Neural cell (in vitro differentiated cells): ENCODE data around the gene ARHGAP9. TPM values are rescaled to one million over a fixed set of nuclear protein-coding genes. Genes with fewer than 3 reads are reported as not detected.

ENCODE experiments used
- H2AFZ ChIP-seq: fragments of 200-600, 300-800 bp; sonication (generic), shearing (Covaris generic); 2 replicates; pipeline ENCODE4 v1.6.0; 2014; ENCODE audit warnings: low read depth, mild to moderate bottlenecking, antibody characterized with exemption, low read length, moderate library complexity
- H3F3A ChIP-seq: fragments of 200-600 bp; shearing (Covaris generic); 2 replicates; pipeline ENCODE4 v1.6.1; 2016; ENCODE audit warnings: mild to moderate bottlenecking, moderate library complexity, mixed read lengths, antibody characterized with exemption, low read length; ENCODE audit not compliant: insufficient read depth, poor library complexity, severe bottlenecking
- H3K27ac ChIP-seq: fragments of 200-600, 300-800 bp; sonication (generic), shearing (Covaris generic); 2 replicates; pipeline ENCODE4 v1.5.1; 2014; ENCODE audit warnings: mild to moderate bottlenecking, low read length, moderate library complexity
- H3K27me3 ChIP-seq: fragments of 300-800, 200-600 bp; sonication (generic), shearing (Covaris generic); 2 replicates; pipeline ENCODE4 v1.6.0; 2014; ENCODE audit warnings: mild to moderate bottlenecking, low read depth, low read length, moderate library complexity; ENCODE audit not compliant: insufficient read depth
- H3K36me3 ChIP-seq: fragments of 300-800, 200-600 bp; sonication (generic), shearing (Covaris generic); 2 replicates; pipeline ENCODE4 v1.5.1; 2014; ENCODE audit warnings: mild to moderate bottlenecking, antibody characterized with exemption, low read length, moderate library complexity; ENCODE audit not compliant: insufficient read depth
- H3K4me2 ChIP-seq: fragments of 300-800, 200-600 bp; sonication (generic), shearing (Covaris generic); 2 replicates; pipeline ENCODE4 v1.6.0; 2014; ENCODE audit warnings: mild to moderate bottlenecking, low read length
- H3K4me3 ChIP-seq: fragments of 300-800, 200-600 bp; sonication (generic), shearing (Covaris generic); 2 replicates; pipeline ENCODE4 v1.5.1; 2014; ENCODE audit warnings: mild to moderate bottlenecking, low read length, moderate library complexity
- H3K79me2 ChIP-seq: fragments of 200-600 bp; shearing (Covaris generic); replicated peaks from 2 replicates; pipeline ENCODE4 v1.6.0; 2014; ENCODE audit warnings: mild to moderate bottlenecking, low read length, moderate library complexity; ENCODE audit not compliant: insufficient read depth
- H3K9ac ChIP-seq: fragments of 300-800, 200-600 bp; sonication (generic), shearing (Covaris generic); 2 replicates; pipeline ENCODE4 v1.6.1; 2016; ENCODE audit warnings: mild to moderate bottlenecking, low read length, mixed read lengths
- H3K9me2 ChIP-seq: fragments of 200-600 bp; shearing (Covaris generic); 2 replicates; pipeline ENCODE4 v1.6.1; 2016; ENCODE audit warnings: mild to moderate bottlenecking, low read length, mixed read lengths; ENCODE audit not compliant: insufficient read depth
- H3K9me3 ChIP-seq: fragments of 200-600, 300-800 bp; sonication (generic), shearing (Covaris generic); 2 replicates; pipeline ENCODE4 v1.6.1; 2016; ENCODE audit warnings: mild to moderate bottlenecking, mixed run types, low read length, moderate library complexity, mixed read lengths
- H4K20me1 ChIP-seq: fragments of 200-600 bp; shearing (Covaris generic); 2 replicates; pipeline ENCODE4 v1.6.1; 2016; ENCODE audit warnings: mild to moderate bottlenecking, mixed run types; ENCODE audit not compliant: insufficient read depth
- EP300 ChIP-seq: fragments of 450-650 bp; conservative IDR thresholded peaks from 2 replicates; pipeline ENCODE4 v1.6.1; 2014; ENCODE audit warnings: antibody characterized with exemption, mild to moderate bottlenecking, moderate library complexity; ENCODE audit not compliant: poor library complexity, severe bottlenecking
- EZH2 ChIP-seq: fragments of 200-600, 300-800 bp; shearing (Covaris generic), sonication (generic); IDR thresholded peaks from 2 replicates; pipeline ENCODE4 v1.6.1; 2014; ENCODE audit warnings: antibody characterized with exemption, low read length, borderline replicate concordance, mild to moderate bottlenecking; ENCODE audit not compliant: insufficient read depth, poor library complexity, severe bottlenecking
- MXI1 ChIP-seq: fragments of 450-650 bp; conservative IDR thresholded peaks from 2 replicates; pipeline ENCODE4 v1.6.1; 2014; ENCODE audit warnings: antibody characterized with exemption, mild to moderate bottlenecking; ENCODE audit not compliant: poor library complexity, severe bottlenecking
- POLR2AphosphoS5 ChIP-seq: IDR thresholded peaks from 2 replicates; pipeline ENCODE4 v1.6.1; 2012
- RAD21 ChIP-seq: fragments of 450-650 bp; conservative IDR thresholded peaks from 2 replicates; pipeline ENCODE4 v1.6.1; 2014; ENCODE audit warnings: antibody characterized with exemption, mild to moderate bottlenecking, moderate library complexity
- SMC3 ChIP-seq: fragments of 450-650 bp; conservative IDR thresholded peaks from 2 replicates; pipeline ENCODE4 v1.6.1; 2014; ENCODE audit warnings: antibody characterized with exemption, mild to moderate bottlenecking, moderate library complexity; ENCODE audit not compliant: poor library complexity
- TAF1 ChIP-seq: IDR thresholded peaks from 2 replicates; pipeline ENCODE4 v1.6.1; 2012; ENCODE audit warnings: low read depth
- polyA plus RNA-seq: library from polyadenylated mRNA; depleted of rRNA; stranded (reverse); fragments of >200 nt; gene quantifications from 2 replicates; pipeline ENCODE4 v1.2.3, GENCODE V29; 2014
- TF ChIP-seq, protein P1 (sequence below): IDR thresholded peaks from 2 replicates; pipeline ENCODE4 v1.6.1; 2012; ENCODE audit warnings: borderline replicate concordance
- TF ChIP-seq, protein P2 (sequence below): fragments of 450-650 bp; IDR thresholded peaks from 2 replicates; pipeline ENCODE4 v1.5.1; 2014; ENCODE audit warnings: antibody characterized with exemption, mild to moderate bottlenecking, moderate library complexity; ENCODE audit not compliant: poor library complexity, severe bottlenecking

The ARHGAP9 gene
- polyA plus RNA-seq, 1 donor from 2014 or later, result not detected

DNA sequence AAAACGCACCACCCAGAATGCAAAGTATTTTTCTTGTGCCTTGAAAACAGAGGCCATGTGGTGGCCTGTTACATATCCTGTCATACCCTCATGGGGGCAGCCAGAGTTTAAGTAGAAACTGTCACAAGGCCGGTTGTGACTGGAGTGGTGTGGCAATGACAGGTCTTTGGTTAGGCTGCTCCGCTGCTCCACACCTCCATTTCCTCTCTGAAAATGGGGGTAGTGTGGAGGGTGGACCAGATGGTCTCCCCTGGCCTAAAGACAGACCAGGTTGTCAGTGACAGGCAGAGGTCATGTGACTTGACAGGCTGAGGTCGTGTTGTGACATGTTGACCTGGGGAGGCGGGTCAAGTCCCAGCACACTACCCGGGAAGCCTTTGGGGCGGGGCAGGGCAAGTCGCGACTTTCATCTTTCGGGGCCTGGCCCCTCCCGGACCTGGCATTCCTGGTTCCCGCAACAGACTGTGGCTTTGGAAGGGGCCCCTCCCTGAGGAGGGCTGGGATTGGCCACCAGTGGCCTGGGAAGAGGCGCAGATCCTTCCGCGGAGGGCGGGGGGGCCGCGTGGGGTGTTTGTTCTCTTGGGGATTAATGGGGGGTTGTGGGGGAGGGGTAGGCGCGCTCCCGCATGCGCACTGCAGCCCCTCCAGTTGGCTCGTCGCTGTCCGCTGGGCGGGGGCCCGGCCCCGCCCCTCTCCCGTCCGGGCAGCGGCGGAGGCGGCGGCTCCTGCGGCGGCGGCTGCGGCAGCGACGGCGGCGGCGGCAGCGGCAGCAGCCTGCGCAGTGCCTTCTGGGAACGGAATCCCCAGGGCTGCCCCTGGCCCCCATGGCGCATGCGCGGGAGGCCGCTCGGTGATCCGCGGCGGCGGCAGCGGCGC lies 42.6 kb upstream of the ARHGAP9 start, which contains the start of gene MBD6:
MBD6 (plus strand) TSS at position 814 of the 876 bp plus-strand sequence. CDS start 1,480 bp downstream, outside the sequence.
- Histone ChIP-seq H2AFZ (peak within 1 kb of the TSS; percentile 65), H3K27ac (peak within 1 kb of the TSS; percentile 93)

DNA sequence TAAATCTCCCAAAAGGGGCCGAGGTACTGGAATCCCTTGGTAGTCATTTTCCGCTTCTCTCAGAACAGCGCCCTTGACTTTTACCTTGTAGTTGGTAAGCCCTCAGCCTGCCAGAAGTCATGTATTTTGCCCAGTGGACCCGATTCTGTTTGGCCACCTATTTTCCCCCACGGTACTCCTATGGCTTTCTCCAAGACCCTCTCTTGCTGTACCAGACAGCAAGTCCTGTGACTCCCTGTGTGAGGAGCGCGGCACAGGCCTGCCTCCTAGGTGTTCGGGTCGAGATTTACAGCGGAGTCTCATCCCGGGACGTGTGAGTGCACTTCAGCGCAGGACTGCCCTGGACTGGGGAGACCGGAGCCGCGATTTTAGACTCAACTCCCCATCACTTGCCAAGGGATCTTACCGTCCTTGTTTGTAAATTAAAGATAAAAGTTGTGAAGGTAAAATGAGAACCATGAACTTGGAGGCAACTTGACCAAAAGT lies 41.9 kb upstream of the ARHGAP9 start:
- Histone ChIP-seq H4K20me1 (no peaks in the 10 kb centered on the region), H3K79me2 (peaks cover 28% of the 10 kb centered on the region), H3K27me3 (no peaks in the 10 kb centered on the region), H3F3A (peaks cover 4% of the 10 kb centered on the region), H3K4me3 (peak overlapping the region; percentile 86), H2AFZ (no peak overlapping the region), H3K4me2 (peak overlapping the region; percentile 62), H3K27ac (peak overlapping the region; percentile 93), H3K9ac (peak overlapping the region; percentile 84), H3K9me3 (no peaks in the 10 kb centered on the region), H3K36me3 (no peaks in the 10 kb centered on the region), H3K9me2 (no peaks in the 10 kb centered on the region)
- TF ChIP-seq EZH2, result no peak
- TF ChIP-seq, protein P1, sequence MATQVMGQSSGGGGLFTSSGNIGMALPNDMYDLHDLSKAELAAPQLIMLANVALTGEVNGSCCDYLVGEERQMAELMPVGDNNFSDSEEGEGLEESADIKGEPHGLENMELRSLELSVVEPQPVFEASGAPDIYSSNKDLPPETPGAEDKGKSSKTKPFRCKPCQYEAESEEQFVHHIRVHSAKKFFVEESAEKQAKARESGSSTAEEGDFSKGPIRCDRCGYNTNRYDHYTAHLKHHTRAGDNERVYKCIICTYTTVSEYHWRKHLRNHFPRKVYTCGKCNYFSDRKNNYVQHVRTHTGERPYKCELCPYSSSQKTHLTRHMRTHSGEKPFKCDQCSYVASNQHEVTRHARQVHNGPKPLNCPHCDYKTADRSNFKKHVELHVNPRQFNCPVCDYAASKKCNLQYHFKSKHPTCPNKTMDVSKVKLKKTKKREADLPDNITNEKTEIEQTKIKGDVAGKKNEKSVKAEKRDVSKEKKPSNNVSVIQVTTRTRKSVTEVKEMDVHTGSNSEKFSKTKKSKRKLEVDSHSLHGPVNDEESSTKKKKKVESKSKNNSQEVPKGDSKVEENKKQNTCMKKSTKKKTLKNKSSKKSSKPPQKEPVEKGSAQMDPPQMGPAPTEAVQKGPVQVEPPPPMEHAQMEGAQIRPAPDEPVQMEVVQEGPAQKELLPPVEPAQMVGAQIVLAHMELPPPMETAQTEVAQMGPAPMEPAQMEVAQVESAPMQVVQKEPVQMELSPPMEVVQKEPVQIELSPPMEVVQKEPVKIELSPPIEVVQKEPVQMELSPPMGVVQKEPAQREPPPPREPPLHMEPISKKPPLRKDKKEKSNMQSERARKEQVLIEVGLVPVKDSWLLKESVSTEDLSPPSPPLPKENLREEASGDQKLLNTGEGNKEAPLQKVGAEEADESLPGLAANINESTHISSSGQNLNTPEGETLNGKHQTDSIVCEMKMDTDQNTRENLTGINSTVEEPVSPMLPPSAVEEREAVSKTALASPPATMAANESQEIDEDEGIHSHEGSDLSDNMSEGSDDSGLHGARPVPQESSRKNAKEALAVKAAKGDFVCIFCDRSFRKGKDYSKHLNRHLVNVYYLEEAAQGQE, result peak; percentile 6

More for the DNA sequence above, 42.6 kb upstream of the ARHGAP9 start, which contains the start of gene MBD6:
- Histone ChIP-seq H3K4me2 (peak within 1 kb of the TSS; percentile 94), H3K9ac (peak within 1 kb of the TSS; percentile 84), H3K27me3 (no peaks in the 10 kb centered on the region), H3K36me3 (no peaks in the 10 kb centered on the region), H3K79me2 (peaks cover 35% of the 10 kb centered on the region), H3K9me3 (no peaks in the 10 kb centered on the region), H3F3A (peaks cover 4% of the 10 kb centered on the region), H3K9me2 (no peaks in the 10 kb centered on the region), H3K4me3 (peak within 1 kb of the TSS; percentile 86), H4K20me1 (no peaks in the 10 kb centered on the region)
- TF ChIP-seq, protein P1, result peak; percentile 14
- TF ChIP-seq EP300 (peak; percentile 44), RAD21 (no peak), SMC3 (no peak), TAF1 (peak; percentile 49), MXI1 (peak; percentile 56), POLR2AphosphoS5 (peak; percentile 63), EZH2 (no peak)
- TF ChIP-seq, protein P2, sequence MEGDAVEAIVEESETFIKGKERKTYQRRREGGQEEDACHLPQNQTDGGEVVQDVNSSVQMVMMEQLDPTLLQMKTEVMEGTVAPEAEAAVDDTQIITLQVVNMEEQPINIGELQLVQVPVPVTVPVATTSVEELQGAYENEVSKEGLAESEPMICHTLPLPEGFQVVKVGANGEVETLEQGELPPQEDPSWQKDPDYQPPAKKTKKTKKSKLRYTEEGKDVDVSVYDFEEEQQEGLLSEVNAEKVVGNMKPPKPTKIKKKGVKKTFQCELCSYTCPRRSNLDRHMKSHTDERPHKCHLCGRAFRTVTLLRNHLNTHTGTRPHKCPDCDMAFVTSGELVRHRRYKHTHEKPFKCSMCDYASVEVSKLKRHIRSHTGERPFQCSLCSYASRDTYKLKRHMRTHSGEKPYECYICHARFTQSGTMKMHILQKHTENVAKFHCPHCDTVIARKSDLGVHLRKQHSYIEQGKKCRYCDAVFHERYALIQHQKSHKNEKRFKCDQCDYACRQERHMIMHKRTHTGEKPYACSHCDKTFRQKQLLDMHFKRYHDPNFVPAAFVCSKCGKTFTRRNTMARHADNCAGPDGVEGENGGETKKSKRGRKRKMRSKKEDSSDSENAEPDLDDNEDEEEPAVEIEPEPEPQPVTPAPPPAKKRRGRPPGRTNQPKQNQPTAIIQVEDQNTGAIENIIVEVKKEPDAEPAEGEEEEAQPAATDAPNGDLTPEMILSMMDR, result peak; percentile 21
